OCI-LY3 (cell line): ENCODE measurements around the gene COL1A1.

Experiments used
- H2AFZ ChIP-seq: fragments of 200-600, 300-600 bp; shearing (Covaris generic); 2 replicates; pipeline ENCODE4 v1.6.0; 2014; ENCODE audit warnings: antibody characterized with exemption, low read depth, low read length
- H3K27ac ChIP-seq: fragments of 200-600, 300-600 bp; sonication (generic); 2 replicates; pipeline ENCODE4 v1.5.1; 2014; ENCODE audit warnings: mild to moderate bottlenecking, low read length, moderate library complexity, mixed read lengths
- H3K27me3 ChIP-seq: fragments of 200-600, 300-600 bp; sonication (generic); 2 replicates; pipeline ENCODE4 v1.6.1; 2014; ENCODE audit warnings: low read depth, low read length, mixed read lengths
- H3K36me3 ChIP-seq: fragments of 200-600, 300-600 bp; sonication (generic); replicated peaks from 2 replicates; pipeline ENCODE3; 2014; ENCODE audit warnings: low read depth, low read length, mixed read lengths
- H3K4me1 ChIP-seq: fragments of 300-600, 200-600 bp; sonication (generic); 2 replicates; pipeline ENCODE4 v1.6.1; 2014; ENCODE audit warnings: low read length, mixed read lengths
- H3K4me2 ChIP-seq: fragments of 200-600, 300-600 bp; sonication (generic); 2 replicates; pipeline ENCODE4 v1.6.1; 2014; ENCODE audit warnings: low read length, mixed read lengths
- H3K4me3 ChIP-seq: fragments of 300-600, 200-600 bp; sonication (generic); 2 replicates; pipeline ENCODE4 v1.5.1; 2014; ENCODE audit warnings: antibody characterized with exemption, mild to moderate bottlenecking, low read length, moderate library complexity
- H3K79me2 ChIP-seq: fragments of 300-600, 200-600 bp; shearing (Covaris generic); 2 replicates; pipeline ENCODE4 v1.6.1; 2014; ENCODE audit warnings: mild to moderate bottlenecking, low read length, mixed read lengths
- H3K9ac ChIP-seq: fragments of 300-600, 200-600 bp; shearing (Covaris generic); 2 replicates; pipeline ENCODE4 v1.6.0; 2014; ENCODE audit warnings: mild to moderate bottlenecking, low read length, moderate library complexity
- H3K9me3 ChIP-seq: fragments of 200-600, 300-600 bp; shearing (Covaris generic); 2 replicates; pipeline ENCODE4 v1.6.1; 2014; ENCODE audit warnings: low read length, mixed read lengths; ENCODE audit not compliant: insufficient read depth
- H4K20me1 ChIP-seq: fragments of 200-600, 300-600 bp; sonication (generic); 2 replicates; pipeline ENCODE4 v1.6.1; 2016; ENCODE audit warnings: low read length, mixed read lengths; ENCODE audit not compliant: insufficient read depth
- CTCF ChIP-seq: fragments of 200-600, 300-600 bp; sonication (generic); IDR thresholded peaks from 2 replicates; pipeline ENCODE4 v1.5.1; 2014; ENCODE audit warnings: antibody characterized with exemption, low read length, low read depth
- EZH2phosphoT487 ChIP-seq: fragments of 200-600 bp; shearing (Covaris generic); IDR thresholded peaks from 2 replicates; pipeline ENCODE4 v1.6.1; 2018; ENCODE audit warnings: antibody characterized with exemption, mixed run types, low read depth

Gene COL1A1

GRCh38 chr17:50198026-50198669, 3.3 kb downstream of the COL1A1 start:
- Histone ChIP-seq H3K79me2 (peaks cover 5% of the 10 kb centered on the region), H3K9ac (no peak overlapping the region), H3K4me1 (peaks cover 42% of the 10 kb centered on the region), H3K4me3 (no peak overlapping the region), H3K36me3 (no peaks in the 10 kb centered on the region), H3K27me3 (peaks cover 21% of the 10 kb centered on the region), H3K4me2 (no peak overlapping the region), H4K20me1 (no peaks in the 10 kb centered on the region), H3K9me3 (no peaks in the 10 kb centered on the region), H3K27ac (no peak overlapping the region), H2AFZ (no peak overlapping the region)
- TF ChIP-seq CTCF (peak; percentile 93), EZH2phosphoT487 (no peak)

GRCh38 chr17:50196826-50197225, 4.6 kb downstream of the COL1A1 start:
- Histone ChIP-seq H3K4me1 (peaks cover 52% of the 10 kb centered on the region), H2AFZ (no peak overlapping the region), H3K27ac (no peak overlapping the region), H3K79me2 (peaks cover 18% of the 10 kb centered on the region), H3K4me2 (no peak overlapping the region), H3K9me3 (no peaks in the 10 kb centered on the region), H3K4me3 (no peak overlapping the region), H4K20me1 (no peaks in the 10 kb centered on the region), H3K36me3 (peaks cover 4% of the 10 kb centered on the region), H3K27me3 (peaks cover 9% of the 10 kb centered on the region), H3K9ac (no peak overlapping the region)
- TF ChIP-seq CTCF: no peak
- TF ChIP-seq EZH2phosphoT487: no peak

GRCh38 chr17:50196036-50196435, 5.4 kb downstream of the COL1A1 start:
- TF ChIP-seq CTCF (no peak), EZH2phosphoT487 (no peak)
- Histone ChIP-seq H3K27ac (no peak overlapping the region), H3K4me3 (no peak overlapping the region)

GRCh38 chr17:50194934-50195865, 6.2 kb downstream of the COL1A1 start:
- no peak overlapping the region for H3K4me3 ChIP-seq
- peaks cover 34% of the 10 kb centered on the region for H3K79me2 ChIP-seq
- H3K27me3 ChIP-seq: no peaks in the 10 kb centered on the region
- no peaks in the 10 kb centered on the region for H3K9me3 ChIP-seq
- no peak overlapping the region for H2AFZ ChIP-seq
- TF ChIP-seq CTCF (no peak), EZH2phosphoT487 (no peak)
- no peaks in the 10 kb centered on the region for H4K20me1 ChIP-seq
- H3K27ac ChIP-seq: no peak overlapping the region
- no peak overlapping the region for H3K9ac ChIP-seq
- H3K4me2 ChIP-seq: 0 out of 2 replicates have a peak overlapping the region, but pooled peaks have one; percentile 12
- H3K36me3 ChIP-seq: peaks cover 15% of the 10 kb centered on the region
- H3K4me1 ChIP-seq: peaks cover 61% of the 10 kb centered on the region

More at GRCh38 chr17:50196036-50196435, 5.4 kb downstream of the COL1A1 start:
- Histone ChIP-seq H3K27me3 (peaks cover under 1% of the 10 kb centered on the region), H3K9ac (no peak overlapping the region), H3K4me1 (peaks cover 56% of the 10 kb centered on the region), H4K20me1 (no peaks in the 10 kb centered on the region), H3K36me3 (peaks cover 9% of the 10 kb centered on the region), H3K9me3 (no peaks in the 10 kb centered on the region), H3K4me2 (0 out of 2 replicates have a peak overlapping the region, but pooled peaks have one; percentile 12), H3K79me2 (peaks cover 26% of the 10 kb centered on the region), H2AFZ (no peak overlapping the region)
